GM21423 (cell line): ENCODE data around the gene NDUFAF7.
A peak's percentile ranks its signal among the peaks of the same experiment; 100 is the strongest.
"Not testable (repeated sequence)": the region's sequence is repeated elsewhere in the genome, so short reads cannot be mapped to it uniquely, and the experiment has no call there.

Experiments used
- ATAC-seq: cut with Tn5 transposase; IDR thresholded peaks from one replicate; pipeline ENCODE4 v1.9.1; 2021; ENCODE audit warnings: mild to moderate bottlenecking, moderate library complexity; ENCODE audit not compliant: unreplicated experiment

The NDUFAF7 gene

GRCh38 chr2:37211939-37212338 lies 19.5 kb upstream of the NDUFAF7 start:
- ATAC-seq = no peak

DNA sequence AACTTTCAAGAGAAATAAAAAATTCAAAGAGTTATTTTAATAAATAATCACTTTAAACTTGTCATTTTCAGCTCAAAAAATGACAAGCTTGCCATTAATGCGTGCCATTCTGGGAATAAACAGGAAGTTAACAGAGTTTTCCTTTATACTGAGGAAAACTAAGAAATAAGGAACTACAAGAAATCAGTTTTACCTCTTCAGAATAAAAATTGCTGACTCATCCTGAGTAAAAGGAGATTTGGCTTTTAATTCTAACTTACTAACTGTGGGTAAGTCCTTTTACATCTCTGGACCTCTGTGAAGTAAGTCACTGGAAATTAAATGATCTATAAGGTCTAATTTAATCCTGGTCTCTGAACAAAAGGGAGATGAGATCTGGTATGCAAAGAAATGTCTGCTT lies 16.2 kb upstream of the NDUFAF7 start:
- ATAC-seq = no peak

DNA sequence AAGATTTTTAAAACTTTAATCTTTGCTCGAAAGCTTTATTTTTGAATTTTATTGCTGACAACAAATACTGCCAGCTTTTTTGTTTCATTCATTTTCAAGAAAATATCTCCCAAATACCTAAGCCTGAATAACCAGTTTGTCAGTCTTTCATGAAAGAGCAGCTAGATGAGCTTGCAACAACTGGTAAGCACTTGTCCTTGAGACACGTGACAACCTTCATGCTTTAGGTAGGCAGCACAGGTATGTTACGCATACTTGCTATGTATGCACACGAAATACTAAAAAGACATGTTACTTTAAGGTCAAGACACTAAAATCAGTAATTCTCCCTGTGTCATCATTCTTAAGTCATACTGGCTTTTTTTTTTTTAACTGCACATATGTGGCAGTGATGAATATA lies 12.4 kb upstream of the NDUFAF7 start:
- no peak for ATAC-seq

- ATAC-seq = no peak
Observed at GRCh38 chr2:37223131-37223530, 8.3 kb upstream of the NDUFAF7 start.

- no peak for ATAC-seq
Observed at GRCh38 chr2:37224063-37224462, 7.4 kb upstream of the NDUFAF7 start.

DNA sequence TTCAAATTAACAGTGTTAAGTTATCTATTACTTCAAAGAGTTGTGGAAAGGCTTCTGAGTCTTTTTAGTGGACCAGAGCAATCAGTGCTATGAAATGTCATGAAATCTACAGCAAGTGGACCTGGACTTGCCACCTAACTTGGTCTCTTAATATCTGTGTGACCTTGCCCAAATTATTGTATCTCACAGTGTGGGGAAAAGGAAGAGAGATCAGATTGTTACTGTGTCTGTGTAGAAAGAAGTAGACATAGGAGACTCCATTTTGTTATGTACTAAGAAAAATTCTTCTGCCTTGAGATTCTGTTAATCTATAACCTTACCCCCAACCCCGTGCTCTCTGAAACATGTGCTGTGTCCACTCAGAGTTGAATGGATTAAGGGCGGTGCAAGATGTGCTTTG lies 6.3 kb upstream of the NDUFAF7 start:
- not testable (repeated sequence) for ATAC-seq

GRCh38 chr2:37226863-37227262 lies 4.6 kb upstream of the NDUFAF7 start:
- ATAC-seq = no peak

DNA sequence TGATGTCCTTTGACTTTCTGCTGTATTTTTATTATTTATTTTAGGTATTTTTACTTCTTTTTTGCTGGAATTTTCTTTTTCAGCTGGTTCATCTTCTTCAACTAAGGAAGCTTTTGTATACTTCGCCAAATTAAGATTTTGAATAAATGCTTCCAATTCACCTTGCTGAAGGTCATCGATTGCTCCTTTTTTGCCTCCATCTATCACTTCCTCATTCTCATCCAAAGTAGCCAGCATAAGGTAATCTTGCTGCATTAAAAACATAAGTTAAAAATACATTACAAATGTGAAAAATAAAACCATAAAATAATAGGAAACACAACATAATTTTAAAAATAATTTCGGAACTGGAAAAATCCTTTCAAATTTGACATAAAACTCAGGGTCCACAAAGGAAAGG lies 2.7 kb upstream of the NDUFAF7 start:
- no peak for ATAC-seq

- no peak for ATAC-seq
Observed at GRCh38 chr2:37230581-37230980, 877 bp upstream of the NDUFAF7 start.

DNA sequence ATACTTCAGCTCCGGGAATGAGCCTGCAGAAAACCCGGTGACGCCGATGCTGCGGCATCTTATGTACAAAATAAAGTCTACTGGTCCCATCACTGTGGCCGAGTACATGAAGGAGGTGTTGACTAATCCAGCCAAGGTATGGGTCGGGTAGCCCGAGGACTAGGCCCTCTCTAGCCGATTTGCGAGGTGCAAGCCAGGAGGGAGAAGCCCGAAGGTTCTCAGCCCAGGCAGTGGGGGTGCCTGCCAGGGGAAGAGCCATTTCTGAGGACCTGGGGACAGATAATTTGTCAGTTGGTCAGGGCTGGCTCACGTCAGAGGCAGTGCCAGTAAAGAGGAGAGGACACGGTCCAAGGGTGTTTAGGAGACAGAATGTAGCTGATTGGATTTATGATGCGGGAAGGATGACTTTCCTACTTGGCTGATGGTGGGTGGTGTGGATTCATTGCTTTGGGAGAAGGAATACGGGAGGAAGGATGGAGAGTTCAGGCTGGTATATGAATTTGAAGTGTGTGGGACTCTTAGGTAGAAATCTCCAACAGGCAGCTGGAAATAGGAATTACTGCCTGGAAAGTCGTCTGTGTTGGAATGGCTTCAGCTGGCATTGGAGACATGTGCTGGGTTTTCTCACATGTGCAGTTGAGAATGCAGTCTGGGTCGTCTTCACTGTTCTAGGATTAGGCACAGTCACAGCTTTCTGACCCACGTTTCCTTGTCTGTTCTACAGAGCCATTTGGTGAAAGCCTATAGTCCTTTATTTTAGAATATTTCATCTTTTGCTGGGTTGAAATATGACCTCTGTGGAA lies 874 bp downstream of the NDUFAF7 start:
- ATAC-seq = peak; percentile 3

GRCh38 chr2:37243435-37243834 lies 12.0 kb downstream of the NDUFAF7 start:
- no peak for ATAC-seq

DNA sequence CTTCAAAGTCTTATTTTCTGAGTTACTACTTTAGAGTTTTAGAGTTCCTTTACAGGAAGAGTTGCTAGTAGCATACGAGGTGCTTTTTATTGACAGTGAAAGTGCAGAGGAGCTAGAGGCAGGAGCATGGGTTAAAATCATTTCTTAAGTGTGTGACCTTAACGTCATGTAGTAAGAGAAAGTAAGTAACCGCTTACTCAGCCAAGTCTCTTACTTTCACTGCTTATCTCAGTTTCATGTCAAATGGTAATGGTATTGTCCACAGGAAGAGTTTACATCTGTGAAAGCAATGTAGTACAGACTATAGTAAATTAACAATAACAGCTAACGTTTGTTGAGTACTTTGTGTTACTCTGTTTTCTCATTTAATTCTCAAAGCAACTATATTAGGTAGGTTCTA lies 12.6 kb downstream of the NDUFAF7 start:
- ATAC-seq = no peak

DNA sequence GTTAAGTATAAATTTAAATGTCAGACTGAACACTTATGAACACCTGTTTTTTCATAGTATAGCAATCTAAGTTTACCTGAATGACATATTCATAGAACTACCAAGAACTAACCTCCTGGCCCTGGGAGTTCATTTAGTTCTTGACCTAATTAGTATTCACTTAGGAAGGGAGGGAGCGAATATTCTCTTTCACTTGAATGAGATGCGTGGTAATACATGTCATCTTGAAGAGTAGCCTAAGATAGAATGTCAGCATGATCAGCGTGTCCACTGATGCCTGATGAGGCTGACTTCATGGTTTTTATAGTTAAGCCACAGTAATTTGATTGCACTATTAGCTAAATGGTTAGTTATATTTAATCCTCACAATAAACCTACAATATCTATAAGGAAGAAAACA lies 13.3 kb downstream of the NDUFAF7 start:
- ATAC-seq = no peak

GRCh38 chr2:37246205-37246604 lies 14.7 kb downstream of the NDUFAF7 start:
- no peak for ATAC-seq

DNA sequence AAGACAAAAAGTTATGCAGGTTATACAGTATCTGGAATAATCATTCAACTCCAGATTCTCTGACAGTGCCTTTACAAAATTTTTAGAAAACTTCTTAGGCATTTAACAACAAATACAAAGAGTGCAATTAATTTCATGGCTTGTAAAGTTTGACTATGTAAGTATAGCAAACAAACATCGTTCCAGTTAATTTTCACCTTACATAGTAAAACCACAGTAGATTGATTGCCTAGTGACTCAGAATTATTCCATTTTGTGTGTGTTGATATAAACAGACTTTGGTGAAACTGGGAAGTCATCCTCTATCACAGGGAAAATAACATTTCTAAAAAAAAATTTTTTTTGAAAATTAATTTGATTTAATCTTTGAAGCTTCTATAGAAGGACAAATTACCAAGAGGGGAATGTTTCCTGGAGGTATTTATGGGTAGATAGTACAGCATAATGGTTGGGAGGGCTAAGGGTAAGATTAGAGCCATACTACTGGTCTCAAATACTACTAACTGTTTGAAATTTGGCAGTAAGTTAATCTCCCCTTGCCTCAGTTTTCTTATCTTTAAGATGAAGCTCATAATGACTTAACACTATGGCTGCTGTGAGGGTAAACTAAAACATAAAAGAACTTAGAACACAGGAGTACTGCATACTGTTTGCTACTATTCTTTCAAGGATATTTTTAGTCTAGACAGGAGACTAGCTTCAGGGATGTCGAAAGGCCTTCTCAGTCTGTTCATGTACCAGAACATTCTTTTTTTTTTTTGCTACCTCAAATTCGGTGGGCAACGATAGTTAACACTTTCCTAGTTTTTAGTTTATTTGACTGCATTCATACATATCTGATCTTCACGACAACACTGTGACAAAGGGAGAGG lies 19.6 kb downstream of the NDUFAF7 start:
- no peak for ATAC-seq

- no peak for ATAC-seq
Observed at GRCh38 chr2:37262522-37262921, 31.1 kb downstream of the NDUFAF7 start.

- no peak for ATAC-seq
Observed at GRCh38 chr2:37263839-37264238, 32.4 kb downstream of the NDUFAF7 start.

DNA sequence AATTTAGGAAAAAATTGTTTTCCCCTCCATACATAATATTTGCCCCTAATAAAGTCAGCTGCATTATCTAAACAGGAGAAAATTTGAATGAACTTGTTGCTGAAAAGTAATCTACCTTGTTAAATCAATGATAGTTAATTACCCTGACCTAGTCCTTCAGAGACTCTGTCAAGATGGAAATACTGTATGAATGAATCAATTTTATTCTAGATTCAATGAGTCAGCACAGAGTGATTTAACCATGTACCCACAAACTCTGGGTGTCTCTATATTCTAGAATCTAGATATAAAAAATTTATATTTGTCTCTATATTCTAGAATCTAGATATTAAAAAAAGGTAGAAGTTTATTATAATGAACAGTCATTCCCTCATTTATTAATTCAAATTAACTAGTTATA lies 36.2 kb downstream of the NDUFAF7 start:
- ATAC-seq = no peak

DNA sequence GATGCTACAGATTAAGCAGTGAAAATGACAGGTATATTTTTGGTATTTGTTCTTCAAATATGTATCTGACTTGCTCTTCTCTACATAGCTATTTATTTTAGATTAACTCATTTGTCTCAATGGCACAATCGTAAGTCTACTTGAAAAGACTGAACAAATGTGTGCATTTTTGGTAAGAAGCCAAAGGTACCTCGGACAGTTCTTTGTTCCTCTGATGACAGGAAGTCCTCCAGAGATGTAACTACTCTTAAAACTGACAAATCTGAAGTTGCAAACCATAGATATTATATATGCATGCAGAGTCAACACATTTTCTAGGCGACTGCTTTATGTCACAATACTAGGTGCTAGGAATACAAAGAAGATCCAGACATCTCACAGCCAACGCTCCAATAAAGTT lies 36.7 kb downstream of the NDUFAF7 start:
- ATAC-seq = no peak

DNA sequence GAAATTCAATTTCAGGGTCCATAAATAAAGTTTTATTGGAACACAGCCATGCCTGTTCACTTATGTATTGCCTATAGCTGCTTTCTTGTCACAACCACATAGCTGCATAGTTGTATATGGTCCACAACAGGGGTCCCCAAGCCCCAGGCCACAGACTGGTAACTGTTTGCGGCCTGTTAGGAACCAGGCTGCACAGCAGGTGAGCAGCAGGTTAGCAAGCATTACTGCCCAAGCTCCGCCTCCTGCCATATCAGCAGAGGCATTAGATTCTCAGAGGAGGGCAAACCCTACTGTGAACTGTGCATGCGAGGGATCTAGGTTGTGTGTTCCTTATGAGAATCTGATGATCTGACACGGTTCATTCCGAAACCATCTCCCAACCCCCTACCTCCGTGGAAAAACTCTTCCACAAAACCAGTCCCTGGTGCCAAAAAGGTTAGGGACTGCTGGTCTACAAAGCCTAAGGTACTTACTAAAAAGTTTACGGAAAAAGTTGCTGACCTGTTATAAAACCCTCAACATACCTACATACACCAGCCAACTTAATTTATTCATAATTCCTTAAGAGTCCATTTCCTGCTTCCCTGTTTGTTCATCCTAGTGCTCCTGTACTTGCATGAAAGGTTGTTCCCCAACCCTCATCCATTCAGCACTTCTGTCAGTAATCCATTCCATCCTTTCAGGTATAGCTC lies 40.1 kb downstream of the NDUFAF7 start:
- ATAC-seq = no peak

DNA sequence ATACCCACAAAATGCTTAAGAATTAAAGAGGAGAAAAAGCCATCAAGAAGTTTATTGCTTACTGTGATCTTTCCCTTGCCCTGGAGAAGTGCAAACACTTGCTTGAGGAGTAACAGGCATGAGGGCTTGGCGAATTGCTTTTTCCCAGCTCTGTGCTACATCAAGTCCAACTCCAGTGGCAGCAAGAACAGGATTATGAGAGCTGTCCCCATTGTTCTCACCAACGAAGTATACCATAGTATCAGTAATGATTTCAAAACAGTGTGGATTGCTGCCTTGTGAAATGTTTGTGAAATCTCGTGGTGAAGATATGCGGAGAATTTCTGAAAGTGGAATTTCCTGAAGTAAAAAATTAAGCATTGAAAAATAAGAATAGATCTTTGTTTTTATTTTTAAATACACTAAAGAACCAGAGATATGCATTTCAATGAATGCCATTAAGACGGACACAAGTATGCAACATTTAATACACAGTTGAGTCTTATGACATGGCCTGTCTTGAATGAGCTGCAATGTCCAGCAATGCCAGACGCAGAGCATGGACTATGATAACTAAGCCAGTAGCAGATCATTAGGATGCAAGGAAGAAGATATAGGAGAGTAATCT lies 43.0 kb downstream of the NDUFAF7 start:
- ATAC-seq = no peak
